GM12878 (cell line): Measurements from ENCODE around the gene NPPB. TPM values are rescaled to one million over a fixed set of nuclear protein-coding genes. Genes with fewer than 3 reads are reported as not detected.

Experiments used
- ATAC-seq: fragments of 200-7000 bp; cut with Tn5 transposase; 3 replicates; pipeline ENCODE4 v1.9.1; 2020; ENCODE audit warnings: mild to moderate bottlenecking, moderate library complexity
- BruUV-seq: library from RNA; stranded (reverse); fragments of 400-500 nt; replicated peaks from 2 replicates; lab custom pipeline; 2021; lab: Mats Ljungman, UMichigan
- CTCF ChIA-PET: fragments of 300-600 bp; sonication (Branson Sonifier 250); formaldehyde crosslinking; extraction: SDS; loops from one replicate; lab custom pipeline; 2021; ENCODE audit warnings: inconsistent platforms; lab: Yijun Ruan, JAX
- POLR2A ChIA-PET: fragments of 350-600 bp; formaldehyde crosslinking; extraction: SDS; loops from one replicate; lab custom pipeline; 2021; ENCODE audit warnings: inconsistent platforms; lab: Charles Lee
- RAD21 ChIA-PET: fragments of 300-600 bp; sonication (Branson Sonifier 250); formaldehyde crosslinking; loops from one replicate; lab custom pipeline; 2023; ENCODE audit warnings: antibody characterized with exemption; ENCODE audit not compliant: unreplicated experiment; lab: Charles Lee
- SMC1A ChIA-PET: fragments of 300-600 bp; sonication (Branson Sonifier 250); formaldehyde crosslinking; loops from one replicate; lab custom pipeline; 2023; ENCODE audit not compliant: unreplicated experiment, uncharacterized antibody; lab: Charles Lee
- DNase-seq: peaks from one replicate; pipeline ENCODE4 v3.0.0-alpha.2; 2011; ENCODE audit warnings: low read depth, low spot score
- FAIRE-seq: peaks from 3 replicates; lab custom pipeline; 2011; peaks lifted over from hg19 to GRCh38; lab: Jason Lieb, UNC
- H2AFZ ChIP-seq: 2 replicates; pipeline ENCODE4 v1.6.0; 2011; ENCODE audit warnings: low read depth, low read length, control low read depth; ENCODE audit not compliant: control insufficient read depth
- H3K27ac ChIP-seq: 2 replicates; pipeline ENCODE4 v1.5.1; 2011; ENCODE audit warnings: control low read depth; ENCODE audit not compliant: control insufficient read depth, insufficient read depth
- H3K27me3 ChIP-seq, 2 experiments: replicated peaks in 1 of 2; 2 replicates each; pipeline versions ENCODE4 v1.6.0 to v1.6.1; 2011; ENCODE audit warnings: low read length in 1 of 2; ENCODE audit not compliant: control insufficient read depth in 2 of 2, insufficient read depth in 2 of 2
- H3K36me3 ChIP-seq, 2 experiments: 2 replicates each; pipeline ENCODE4 v1.5.1; 2011; ENCODE audit warnings: low read length in 1 of 2; ENCODE audit not compliant: control insufficient read depth in 2 of 2, insufficient read depth in 2 of 2
- H3K4me1 ChIP-seq: 2 replicates; pipeline ENCODE4 v1.6.1; 2011; ENCODE audit warnings: mild to moderate bottlenecking, low read length, moderate library complexity, mixed read lengths; ENCODE audit not compliant: control insufficient read depth, insufficient read depth
- H3K4me2 ChIP-seq: 2 replicates; pipeline ENCODE4 v1.6.0; 2011; ENCODE audit warnings: control low read depth; ENCODE audit not compliant: control insufficient read depth, insufficient read depth
- H3K4me3 ChIP-seq: fragments of 200-600 bp; sonication (generic); 2 replicates; pipeline ENCODE4 v1.5.1; 2016
- H3K79me2 ChIP-seq: 2 replicates; pipeline ENCODE4 v1.6.0; 2011; ENCODE audit warnings: low read length; ENCODE audit not compliant: control insufficient read depth, insufficient read depth
- H3K9ac ChIP-seq: 2 replicates; pipeline ENCODE4 v1.8.0; 2011; ENCODE audit warnings: low read length, control low read depth, mixed read lengths; ENCODE audit not compliant: control insufficient read depth, insufficient read depth
- H3K9me3 ChIP-seq: replicated peaks from 3 replicates; pipeline ENCODE4 v1.5.1; 2011; ENCODE audit warnings: mild to moderate bottlenecking, low read length; ENCODE audit not compliant: control insufficient read depth, insufficient read depth
- H4K20me1 ChIP-seq: 2 replicates; pipeline ENCODE4 v1.6.0; 2011; ENCODE audit not compliant: control insufficient read depth, insufficient read depth
- BHLHE40 ChIP-seq, 2 experiments: fragments of 450-650 bp in 1 of 2; IDR thresholded peaks; 2 replicates each; pipeline ENCODE4 v1.6.1; 2011 to 2017; ENCODE audit warnings: low read depth in 2 of 2, borderline replicate concordance in 1 of 2, improper control_type of control experiment in 1 of 2, low read length in 1 of 2, mild to moderate bottlenecking in 1 of 2
- CEBPB ChIP-seq, 2 experiments: fragments of 150-350 bp in 1 of 2; IDR thresholded peaks; 2 replicates each; pipeline ENCODE4 v1.6.1; 2012 to 2014; ENCODE audit warnings: low read depth in 2 of 2, low read length in 2 of 2, borderline replicate concordance in 1 of 2, inconsistent platforms in 1 of 2
- CTCF ChIP-seq, 3 experiments: IDR thresholded peaks in 2 of 3; conservative IDR thresholded peaks in 1 of 3; 2 replicates each; pipeline ENCODE4 v1.5.1; 2011; ENCODE audit warnings: low read depth in 3 of 3, low read length in 3 of 3, mild to moderate bottlenecking in 3 of 3, control low read depth in 2 of 3, moderate library complexity in 2 of 3, inconsistent platforms in 1 of 3, mixed read lengths in 1 of 3; ENCODE audit not compliant: control insufficient read depth in 2 of 3, insufficient read depth in 1 of 3; ENCODE audit errors: extremely low read depth in 1 of 3
- EED ChIP-seq: sonication (generic); IDR thresholded peaks from 2 replicates; pipeline ENCODE4 v1.6.1; 2016; ENCODE audit warnings: antibody characterized with exemption, low read depth
- ETV6 ChIP-seq, 2 experiments: fragments of 450-650 bp in 1 of 2; IDR thresholded peaks in 1 of 2; conservative IDR thresholded peaks in 1 of 2; 2 replicates each; pipeline ENCODE4 v1.6.1; 2014; ENCODE audit warnings: antibody characterized with exemption in 1 of 2, borderline replicate concordance in 1 of 2, low read depth in 1 of 2, mild to moderate bottlenecking in 1 of 2, moderate library complexity in 1 of 2
- GABPA ChIP-seq: IDR thresholded peaks from 2 replicates; pipeline ENCODE4 v1.6.1; 2014; ENCODE audit warnings: antibody characterized with exemption, low read depth, mild to moderate bottlenecking, inconsistent platforms
- NFYA ChIP-seq: IDR thresholded peaks from 2 replicates; pipeline ENCODE4 v1.6.1; 2011; ENCODE audit warnings: low read depth, mild to moderate bottlenecking, low read length, improper control_type of control experiment, borderline replicate concordance
- RBBP5 ChIP-seq: fragments of 200-600 bp; sonication (generic); conservative IDR thresholded peaks from 2 replicates; pipeline ENCODE4 v1.6.1; 2016
- RFX5 ChIP-seq: IDR thresholded peaks from 2 replicates; pipeline ENCODE4 v1.6.1; 2011; ENCODE audit warnings: low read depth, low read length, improper control_type of control experiment
- SREBF1 ChIP-seq: IDR thresholded peaks from 2 replicates; pipeline ENCODE4 v1.6.1; 2012; ENCODE audit warnings: mild to moderate bottlenecking, low read length
- TAF1 ChIP-seq: IDR thresholded peaks from 2 replicates; pipeline ENCODE4 v1.6.1; 2011; ENCODE audit warnings: mild to moderate bottlenecking, low read depth, low read length, borderline replicate concordance
- WRNIP1 ChIP-seq: IDR thresholded peaks from 2 replicates; pipeline ENCODE4 v1.6.1; 2011; ENCODE audit warnings: low read depth, low read length, improper control_type of control experiment, borderline replicate concordance
- WGBS: methylation state at CpG from one replicate; pipeline ENCODE4 v1.1.6; 2016; ENCODE audit warnings: low lambda C conversion rate; ENCODE audit not compliant: insufficient replicate concordance, insufficient coverage; ENCODE audit errors: missing lambda C conversion rate; 5-methylcytosine and 5-hydroxymethylcytosine counted together
- in situ Hi-C: fragments of 300-500 bp; cut with MboI; formaldehyde crosslinking; loops from 9 replicates; pipeline ENCODE4 v1.14.3; 2018; ENCODE audit warnings: mixed read lengths
- intact Hi-C: fragments of 100-400 bp; cut with micrococcal nuclease; formaldehyde crosslinking; loops from one replicate; pipeline ENCODE4 v1.14.2; 2022; ENCODE audit not compliant: unreplicated experiment
- polyA plus RNA-seq, 11 experiments: library from polyadenylated mRNA; depleted of rRNA in 4 of 11; unstranded in 6 of 11; stranded (reverse) in 5 of 11; fragments of >200 nt; fragmentation: Nextera tagmentation in 4 of 11; fragmentation: Illumina TruSeq in 1 of 11; extraction: Ambion mirVana in 4 of 11; extraction: Trizol in 1 of 11; gene quantifications; 1 replicate in 1 of 11; 2 replicates in 10 of 11; pipeline versions ENCODE4 v1.2.1 to v1.2.3, GENCODE V29; 2011 to 2016; ENCODE audit warnings: inconsistent platforms in 2 of 11, missing spikeins in 2 of 11, low read depth in 1 of 11
- total RNA-seq, 4 experiments: library from RNA; depleted of rRNA in 3 of 4; stranded (reverse); fragments of >200 nt in 3 of 4; fragmentation: Illumina TruSeq in 1 of 4; extraction: Trizol in 1 of 4; gene quantifications; 2 replicates each; pipeline versions ENCODE4 v1.2.1 to v1.2.3, GENCODE V29; 2013 to 2021
- TF ChIP-seq, protein P1 (sequence below): fragments of 150-350 bp; IDR thresholded peaks from 2 replicates; pipeline ENCODE4 v1.6.1; 2016; ENCODE audit warnings: low read depth, low read length

The NPPB gene
- total and polyA plus RNA-seq, 10 of the 15 experiments (the other 5 are each of a cell fraction or from before 2014, with no cell fraction given) = not detected

GRCh38 chr1:11878081-11878890, 19.5 kb upstream of the NPPB start:
- no peaks in the 10 kb centered on the region for H3K36me3 ChIP-seq
- RAD21 ChIA-PET = interaction anchor here (0.6 kb wide), 1 partner anchor 100 kb away, joined by 3 read pairs; no protein-coding TSS in a partner anchor
- H3K27ac ChIP-seq = no peak overlapping the region
- no peak overlapping the region for H3K9ac ChIP-seq
- WGBS = 43% methylated on average over 30 of the region's 31 CpGs
- CTCF ChIA-PET = interaction anchor here (1.1 kb wide), 1 partner anchor 38 kb away, joined by 3 read pairs; no protein-coding TSS in a partner anchor
- no peak overlapping the region for H3K4me2 ChIP-seq
- ATAC-seq = no peak
- SMC1A ChIA-PET = no interaction called here
- H3K9me3 ChIP-seq = no peaks in the 10 kb centered on the region
- intact Hi-C loops = no loop called here
- no peak overlapping the region for H2AFZ ChIP-seq
- no peaks in the 10 kb centered on the region for H3K4me1 ChIP-seq
- H4K20me1 ChIP-seq = no peaks in the 10 kb centered on the region
- in situ Hi-C loops = no loop called here
- no peak for FAIRE-seq
- H3K4me3 ChIP-seq = no peak overlapping the region
- TF ChIP-seq SREBF1 = no peak
- TF ChIP-seq RBBP5 = no peak
- TF ChIP-seq, protein P1, sequence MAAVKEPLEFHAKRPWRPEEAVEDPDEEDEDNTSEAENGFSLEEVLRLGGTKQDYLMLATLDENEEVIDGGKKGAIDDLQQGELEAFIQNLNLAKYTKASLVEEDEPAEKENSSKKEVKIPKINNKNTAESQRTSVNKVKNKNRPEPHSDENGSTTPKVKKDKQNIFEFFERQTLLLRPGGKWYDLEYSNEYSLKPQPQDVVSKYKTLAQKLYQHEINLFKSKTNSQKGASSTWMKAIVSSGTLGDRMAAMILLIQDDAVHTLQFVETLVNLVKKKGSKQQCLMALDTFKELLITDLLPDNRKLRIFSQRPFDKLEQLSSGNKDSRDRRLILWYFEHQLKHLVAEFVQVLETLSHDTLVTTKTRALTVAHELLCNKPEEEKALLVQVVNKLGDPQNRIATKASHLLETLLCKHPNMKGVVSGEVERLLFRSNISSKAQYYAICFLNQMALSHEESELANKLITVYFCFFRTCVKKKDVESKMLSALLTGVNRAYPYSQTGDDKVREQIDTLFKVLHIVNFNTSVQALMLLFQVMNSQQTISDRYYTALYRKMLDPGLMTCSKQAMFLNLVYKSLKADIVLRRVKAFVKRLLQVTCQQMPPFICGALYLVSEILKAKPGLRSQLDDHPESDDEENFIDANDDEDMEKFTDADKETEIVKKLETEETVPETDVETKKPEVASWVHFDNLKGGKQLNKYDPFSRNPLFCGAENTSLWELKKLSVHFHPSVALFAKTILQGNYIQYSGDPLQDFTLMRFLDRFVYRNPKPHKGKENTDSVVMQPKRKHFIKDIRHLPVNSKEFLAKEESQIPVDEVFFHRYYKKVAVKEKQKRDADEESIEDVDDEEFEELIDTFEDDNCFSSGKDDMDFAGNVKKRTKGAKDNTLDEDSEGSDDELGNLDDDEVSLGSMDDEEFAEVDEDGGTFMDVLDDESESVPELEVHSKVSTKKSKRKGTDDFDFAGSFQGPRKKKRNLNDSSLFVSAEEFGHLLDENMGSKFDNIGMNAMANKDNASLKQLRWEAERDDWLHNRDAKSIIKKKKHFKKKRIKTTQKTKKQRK = no peak
- no peak for TF ChIP-seq TAF1
- TF ChIP-seq CEBPB (IDR thresholded peaks at IDR 0.05; ENCODE audit: borderline replicate concordance in 1 of 2, low read depth in 2 of 2, low read length in 2 of 2) = no peak
- TF ChIP-seq NFYA = no peak
- TF ChIP-seq GABPA = no peak
- no peak for TF ChIP-seq WRNIP1
- TF ChIP-seq CTCF (IDR thresholded peaks at IDR 0.05 in 2 of 3, conservative IDR thresholded peaks at IDR 0.05 in 1 of 3; ENCODE audit: control insufficient read depth in 2 of 3, extremely low read depth in 1 of 3, insufficient read depth in 1 of 3, low read depth in 3 of 3, low read length in 3 of 3) = no peak
- no peak for TF ChIP-seq RFX5
- no peak for TF ChIP-seq BHLHE40 (IDR thresholded peaks at IDR 0.05; ENCODE audit: borderline replicate concordance in 1 of 2, low read depth in 2 of 2, low read length in 1 of 2)
- TF ChIP-seq EED = no peak
- no peak for TF ChIP-seq ETV6 (conservative IDR thresholded peaks at IDR 0.05 in 1 of 2, IDR thresholded peaks at IDR 0.05 in 1 of 2; ENCODE audit: borderline replicate concordance in 1 of 2, low read depth in 1 of 2)
- DNase-seq = no peak
- H3K27me3 ChIP-seq = no peaks in the 10 kb centered on the region; a peak in 2 of 4 replicates
- no TSS peak for BruUV-seq
- POLR2A ChIA-PET = no interaction called here
- no peaks in the 10 kb centered on the region for H3K79me2 ChIP-seq
